B cell (primary cell): ENCODE data around the gene SPATA4.

Experiments used
- CTCF ChIP-seq: fragments of 200-600 bp; IDR thresholded peaks from one replicate; pipeline ENCODE4 v1.8.0; 2022; ENCODE audit warnings: antibody characterized with exemption, mild to moderate bottlenecking
- EZH2 ChIP-seq: IDR thresholded peaks from 2 replicates; pipeline ENCODE4 v1.6.1; 2012; ENCODE audit warnings: borderline replicate concordance, low read depth, mild to moderate bottlenecking, moderate library complexity, low read length; ENCODE audit not compliant: insufficient read depth, poor library complexity, severe bottlenecking

GRCh38 chr4:176195184-176195978, at the start of gene SPATA4:
- TF ChIP-seq EZH2 (no peak), CTCF (no peak)
